Spleen (tissue), 11 donors: ENCODE measurements around the gene ELF2. TPM values are rescaled to one million over a fixed set of nuclear protein-coding genes. Genes with fewer than 3 reads are reported as not detected.

Experiments used
- DNase-seq: peaks from one replicate; pipeline ENCODE4 v3.0.0-alpha.2; 2020
- H3K27ac ChIP-seq, 8 donors: fragments of 200-600 bp; sonication (generic) in 7 of 8; 1 replicate in 4 of 8; 2 replicates in 4 of 8; pipeline versions ENCODE4 v1.5.0 to v1.8.0; 2016 to 2021; ENCODE audit warnings: inconsistent platforms in 4 of 8, mild to moderate bottlenecking in 4 of 8, moderate library complexity in 1 of 8
- H3K27me3 ChIP-seq, 7 donors: fragments of 200-600 bp; sonication (generic) in 6 of 7; replicated peaks in 1 of 7; 1 replicate in 4 of 7; 2 replicates in 3 of 7; pipeline versions ENCODE4 v1.5.0 to v1.8.0; 2016 to 2021; ENCODE audit warnings: inconsistent platforms in 3 of 7, mild to moderate bottlenecking in 1 of 7
- H3K36me3 ChIP-seq, 6 donors: fragments of 200-600 bp; sonication (generic) in 5 of 6; 1 replicate in 4 of 6; 2 replicates in 2 of 6; pipeline versions ENCODE4 v1.5.0 to v1.8.0; 2016 to 2021; ENCODE audit warnings: inconsistent platforms in 2 of 6
- H3K4me1 ChIP-seq, 6 donors: fragments of 200-600 bp; sonication (generic) in 5 of 6; 1 replicate in 3 of 6; 2 replicates in 3 of 6; pipeline versions ENCODE4 v1.5.0 to v1.8.0; 2016 to 2021; ENCODE audit warnings: inconsistent platforms in 3 of 6
- H3K4me3 ChIP-seq, 8 donors: fragments of 200-600 bp; sonication (generic) in 7 of 8; 1 replicate in 4 of 8; 2 replicates in 4 of 8; pipeline versions ENCODE4 v1.5.0 to v1.8.0; 2016 to 2021; ENCODE audit warnings: inconsistent platforms in 4 of 8, mild to moderate bottlenecking in 4 of 8, moderate library complexity in 2 of 8
- H3K9me3 ChIP-seq, 8 donors: fragments of 200-600 bp; sonication (generic) in 7 of 8; 1 replicate in 4 of 8; 2 replicates in 4 of 8; pipeline versions ENCODE4 v1.5.0 to v1.8.0; 2016 to 2021; ENCODE audit warnings: inconsistent platforms in 4 of 8
- POLR2A ChIP-seq, 3 donors: fragments of 450-650 bp; IDR thresholded peaks; one replicate each; pipeline ENCODE4 v1.5.1; 2017; ENCODE audit warnings: antibody characterized with exemption in 3 of 3, mild to moderate bottlenecking in 1 of 3
- POLR2AphosphoS5 ChIP-seq, 3 donors: sonication (generic); formaldehyde crosslinking; IDR thresholded peaks; one replicate each; pipeline ENCODE4 v1.5.1; 2017; ENCODE audit warnings: antibody characterized with exemption in 3 of 3
- WGBS, 5 donors: extraction: QIAGEN DNeasy Blood & Tissue Kit in 3 of 5; methylation state at CpG; one replicate each; pipeline versions ENCODE4 v1.1.5 to v1.1.7; 2013 to 2018; 5-methylcytosine and 5-hydroxymethylcytosine counted together
- intact Hi-C: fragments of 100-400 bp; cut with DNase I; formaldehyde crosslinking; loops from one replicate; pipeline ENCODE4 v1.15.0; 2023; ENCODE audit warnings: low total_unique reads
- polyA plus RNA-seq, 3 donors: library from polyadenylated mRNA; stranded (reverse); fragments of 200-250 nt; gene quantifications; one replicate each; pipeline ENCODE4 v1.2.1, GENCODE V29; 2013
- total RNA-seq, 7 donors: library from RNA; depleted of rRNA in 3 of 7; stranded (reverse); fragments of >200 nt in 3 of 7; fragmentation: NEBNext Ultra II Directional in 4 of 7; extraction: Animal tissue kit (Norgen Biotek cat#: 25700) in 4 of 7; gene quantifications; one replicate each; pipeline versions ENCODE4 v1.1.0 to v1.2.1, GENCODE V29; 2016 to 2021
- TF ChIP-seq, protein P1 (sequence below), 11 experiments: fragments of 200-600 bp in 7 of 11; fragments of 450-650 bp in 4 of 11; sonication (generic) in 4 of 11; IDR thresholded peaks in 8 of 11; conservative IDR thresholded peaks in 3 of 11; 1 replicate in 7 of 11; 2 replicates in 4 of 11; pipeline versions ENCODE4 v1.4.0 to v1.8.0; 2016 to 2021; ENCODE audit warnings: antibody characterized with exemption in 11 of 11, inconsistent platforms in 4 of 11, mild to moderate bottlenecking in 1 of 11
- donor health status: healthy with polysubstance abuse.
- donor health status: DM: no; HTN: no; CAD: no; lungs with moderate emphysema.
- donor health status: DM: no; HTN: no; CAD: no.
- donor health status: Bipolar disorder and iron deficiency.
- donor health status: healthy.
- donor health status: DM: no; HTN: no; CAD: no.
- donor health status: DM: yes; HTN: yes; CAD: no.

Gene ELF2
- total and polyA plus RNA-seq, 10 donors: 13.0 to 85.8 (median 62.2) TPM

DNA sequence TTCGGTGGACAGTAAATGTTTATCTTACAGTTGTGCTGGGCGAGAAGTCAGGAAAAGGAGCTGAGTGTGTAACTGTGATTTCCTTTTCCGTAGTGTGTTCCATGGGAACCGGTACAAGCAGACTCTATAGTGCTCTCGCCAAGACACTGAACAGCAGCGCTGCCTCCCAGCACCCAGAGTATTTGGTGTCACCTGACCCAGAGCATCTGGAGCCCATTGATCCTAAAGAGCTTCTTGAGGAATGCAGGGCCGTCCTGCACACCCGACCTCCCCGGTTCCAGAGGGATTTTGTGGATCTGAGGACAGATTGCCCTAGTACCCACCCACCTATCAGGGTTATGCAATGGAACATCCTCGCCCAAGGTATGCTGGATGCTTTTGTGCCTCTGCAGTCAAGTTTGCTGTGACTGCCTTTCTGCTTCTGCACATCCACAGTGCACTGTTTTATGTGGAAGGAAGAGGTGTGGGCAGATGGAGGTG, 134.0 kb downstream of the ELF2 start:
- TF ChIP-seq, protein P1, sequence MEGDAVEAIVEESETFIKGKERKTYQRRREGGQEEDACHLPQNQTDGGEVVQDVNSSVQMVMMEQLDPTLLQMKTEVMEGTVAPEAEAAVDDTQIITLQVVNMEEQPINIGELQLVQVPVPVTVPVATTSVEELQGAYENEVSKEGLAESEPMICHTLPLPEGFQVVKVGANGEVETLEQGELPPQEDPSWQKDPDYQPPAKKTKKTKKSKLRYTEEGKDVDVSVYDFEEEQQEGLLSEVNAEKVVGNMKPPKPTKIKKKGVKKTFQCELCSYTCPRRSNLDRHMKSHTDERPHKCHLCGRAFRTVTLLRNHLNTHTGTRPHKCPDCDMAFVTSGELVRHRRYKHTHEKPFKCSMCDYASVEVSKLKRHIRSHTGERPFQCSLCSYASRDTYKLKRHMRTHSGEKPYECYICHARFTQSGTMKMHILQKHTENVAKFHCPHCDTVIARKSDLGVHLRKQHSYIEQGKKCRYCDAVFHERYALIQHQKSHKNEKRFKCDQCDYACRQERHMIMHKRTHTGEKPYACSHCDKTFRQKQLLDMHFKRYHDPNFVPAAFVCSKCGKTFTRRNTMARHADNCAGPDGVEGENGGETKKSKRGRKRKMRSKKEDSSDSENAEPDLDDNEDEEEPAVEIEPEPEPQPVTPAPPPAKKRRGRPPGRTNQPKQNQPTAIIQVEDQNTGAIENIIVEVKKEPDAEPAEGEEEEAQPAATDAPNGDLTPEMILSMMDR (IDR thresholded peaks at IDR 0.05 in 8 of 11, conservative IDR thresholded peaks at IDR 0.05 in 3 of 11): no peak
- TF ChIP-seq POLR2AphosphoS5 (IDR thresholded peaks at IDR 0.05): peak in 2 of 3 donors; percentile 29 to 45
- intact Hi-C loops: no loop called here
- H3K4me1 ChIP-seq: peaks cover 0 to 26% (median 20%) of the 10 kb centered on the region in 6 donors
- H3K4me3 ChIP-seq: no peak overlapping the region
- H3K36me3 ChIP-seq: peaks cover 0 to 69% (median 17%) of the 10 kb centered on the region in 6 donors
- no peaks in the 10 kb centered on the region for H3K9me3 ChIP-seq
- H3K27ac ChIP-seq: peak overlapping the region in 2 of 8 donors; percentile 8 to 40
- no peaks in the 10 kb centered on the region for H3K27me3 ChIP-seq
- no peak for DNase-seq
- WGBS, 5 donors: 69 to 78% (median 76%) methylated on average over 10 of the region's 10 CpGs

DNA sequence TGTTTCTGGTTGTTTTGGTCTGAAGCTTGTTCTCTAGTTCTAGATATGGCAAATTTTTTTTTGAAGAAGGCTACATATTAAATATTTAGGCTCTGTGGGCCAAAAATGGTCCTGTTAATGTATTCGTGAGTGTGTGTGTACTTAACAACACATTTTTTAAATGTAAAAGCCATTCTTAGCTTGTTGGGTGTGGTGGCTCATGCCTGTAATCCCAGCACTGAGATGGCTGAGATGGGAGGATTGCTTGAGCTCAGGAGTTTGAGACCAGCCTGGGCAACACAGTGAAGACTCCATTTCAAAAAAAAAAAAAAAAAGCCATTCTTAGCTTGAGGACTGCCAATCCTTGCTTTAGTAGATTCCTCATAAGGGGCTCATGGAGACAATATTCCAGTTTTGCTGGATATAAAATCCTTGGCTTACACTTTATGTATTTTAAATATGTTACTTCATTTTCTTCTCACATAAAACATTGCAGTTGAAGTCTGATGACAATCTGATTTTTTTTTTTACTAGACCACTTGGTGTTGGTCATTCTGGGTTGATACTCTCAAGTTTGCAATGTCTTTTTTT, 138.1 kb downstream of the ELF2 start:
- 85 to 100% (median 96%) methylated on average over 1 of the region's 1 CpG for WGBS, 5 donors
- Histone ChIP-seq H3K9me3 (no peaks in the 10 kb centered on the region), H3K36me3 (peaks cover 0 to 42% (median 10%) of the 10 kb centered on the region in 6 donors), H3K27ac (no peak overlapping the region), H3K4me1 (peaks cover 0 to 62% (median 26%) of the 10 kb centered on the region in 6 donors), H3K4me3 (no peak overlapping the region), H3K27me3 (no peaks in the 10 kb centered on the region)
- no peak for DNase-seq
- intact Hi-C loops: loop anchor here (10.0 kb wide), 3 partner anchors 46 to 616 kb away; no protein-coding TSS in a partner anchor
- TF ChIP-seq POLR2A (IDR thresholded peaks at IDR 0.05) (no peak), POLR2AphosphoS5 (IDR thresholded peaks at IDR 0.05) (no peak)
- TF ChIP-seq, protein P1 (IDR thresholded peaks at IDR 0.05 in 8 of 11, conservative IDR thresholded peaks at IDR 0.05 in 3 of 11): no peak

DNA sequence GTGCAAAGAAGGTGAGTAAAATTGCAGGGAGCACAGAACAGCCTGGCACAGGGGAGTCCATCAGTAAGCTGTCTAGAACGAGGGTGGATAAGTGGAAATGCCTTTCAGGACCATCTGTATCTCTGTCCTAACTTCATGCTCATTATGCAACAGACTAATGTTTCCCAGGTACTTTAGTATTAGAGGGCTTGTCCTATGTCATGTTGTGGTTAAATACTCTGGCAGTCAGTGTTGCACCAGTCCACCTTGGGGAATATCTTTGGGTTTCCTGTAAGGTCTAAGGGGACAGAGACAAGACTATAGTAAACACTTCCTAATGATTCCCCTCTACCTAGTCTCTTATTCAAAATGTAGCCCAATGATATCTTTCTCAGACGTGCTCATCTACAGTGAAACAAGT, 140.1 kb downstream of the ELF2 start:
- Histone ChIP-seq H3K27me3 (no peaks in the 10 kb centered on the region), H3K4me1 (peaks cover 0 to 69% (median 19%) of the 10 kb centered on the region in 6 donors), H3K36me3 (peaks cover 0 to 23% (median 0%) of the 10 kb centered on the region in 6 donors), H3K4me3 (no peak overlapping the region), H3K27ac (no peak overlapping the region), H3K9me3 (no peaks in the 10 kb centered on the region)
- TF ChIP-seq POLR2AphosphoS5 (IDR thresholded peaks at IDR 0.05) (no peak), POLR2A (IDR thresholded peaks at IDR 0.05) (no peak)
- TF ChIP-seq, protein P1 (IDR thresholded peaks at IDR 0.05 in 8 of 11, conservative IDR thresholded peaks at IDR 0.05 in 3 of 11): no peak
- WGBS, 5 donors: 52 to 86% (median 76%) methylated on average over 2 of the region's 2 CpGs
- intact Hi-C loops: loop anchor here (10.0 kb wide), 3 partner anchors 48 to 618 kb away; no protein-coding TSS in a partner anchor
- DNase-seq: no peak

DNA sequence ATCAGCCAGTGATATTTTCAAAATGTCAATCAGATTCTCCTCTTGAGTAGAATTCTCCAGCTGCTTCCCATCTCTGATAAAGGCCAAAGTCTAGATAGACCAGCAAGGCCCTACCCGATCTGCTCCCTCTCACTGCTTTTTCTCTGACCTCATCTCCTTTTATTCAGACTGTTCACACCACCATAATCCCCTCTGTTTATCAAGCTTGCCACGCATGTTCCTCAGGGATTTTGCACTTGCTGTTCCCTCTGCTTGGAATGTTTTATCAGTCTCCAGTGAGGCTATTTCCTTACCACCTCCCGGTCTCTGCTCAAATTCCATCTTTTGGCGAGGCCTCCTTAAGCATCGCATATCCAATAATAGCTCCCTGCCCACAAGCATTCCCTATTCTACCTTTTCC, 141.4 kb downstream of the ELF2 start:
- no peak for DNase-seq
- H3K27ac ChIP-seq: peak overlapping the region in 3 of 8 donors; percentile 7 to 43 (median 7)
- H3K4me3 ChIP-seq: no peak overlapping the region
- 73 to 92% (median 87%) methylated on average over 5 of the region's 5 CpGs for WGBS, 5 donors
- H3K36me3 ChIP-seq: peaks cover 0 to 23% (median 0%) of the 10 kb centered on the region in 6 donors
- no peaks in the 10 kb centered on the region for H3K27me3 ChIP-seq
- intact Hi-C loops: loop anchor here (10.0 kb wide), 3 partner anchors 49 to 619 kb away; no protein-coding TSS in a partner anchor
- H3K9me3 ChIP-seq: no peaks in the 10 kb centered on the region
- peaks cover under 1 to 68% (median 15%) of the 10 kb centered on the region in 6 donors for H3K4me1 ChIP-seq
- TF ChIP-seq, protein P1 (IDR thresholded peaks at IDR 0.05 in 8 of 11, conservative IDR thresholded peaks at IDR 0.05 in 3 of 11): no peak
- TF ChIP-seq POLR2AphosphoS5 (IDR thresholded peaks at IDR 0.05): peak in 1 of 3 donors; percentile 19
- no peak for TF ChIP-seq POLR2A (IDR thresholded peaks at IDR 0.05)
